Retina (tissue), 1 donor: Measurements from ENCODE around the gene TRPM2.

Experiments used
- DNase-seq: peaks from one replicate; pipeline ENCODE4 v3.0.0-alpha.2; 2016

The TRPM2 gene

GRCh38 chr21:44353191-44353970 is at the start of gene TRPM2:
TSS of gene TRPM2 (plus strand) at chr21:44353621. CDS start at chr21:44353701, 80 bp downstream.
- DNase-seq: no peak

- peak; percentile 70 for DNase-seq
Observed at GRCh38 chr21:44304011-44304616, 49.3 kb upstream of the TRPM2 start.

GRCh38 chr21:44304877-44305293 is 48.5 kb upstream of the TRPM2 start:
- peak; percentile 81 for DNase-seq

GRCh38 chr21:44305691-44306090 is 47.7 kb upstream of the TRPM2 start:
- no peak for DNase-seq

GRCh38 chr21:44306936-44307704 is 46.3 kb upstream of the TRPM2 start:
- DNase-seq: no peak

- DNase-seq: no peak
Observed at GRCh38 chr21:44310628-44311507, 42.6 kb upstream of the TRPM2 start.

- DNase-seq: no peak
Observed at GRCh38 chr21:44312089-44312488, 41.3 kb upstream of the TRPM2 start.

GRCh38 chr21:44312716-44313115 is 40.7 kb upstream of the TRPM2 start:
- DNase-seq: no peak

- DNase-seq: no peak
Observed at GRCh38 chr21:44313451-44313850, 40.0 kb upstream of the TRPM2 start.

GRCh38 chr21:44314128-44314527 is 39.3 kb upstream of the TRPM2 start:
- no peak for DNase-seq

GRCh38 chr21:44314561-44314960 is 38.9 kb upstream of the TRPM2 start:
- no peak for DNase-seq

GRCh38 chr21:44315691-44316203 is 37.7 kb upstream of the TRPM2 start:
- DNase-seq: no peak

- DNase-seq: no peak
Observed at GRCh38 chr21:44316277-44316900, 37.0 kb upstream of the TRPM2 start.

- no peak for DNase-seq
Observed at GRCh38 chr21:44317241-44317782, 36.1 kb upstream of the TRPM2 start.

- DNase-seq: no peak
Observed at GRCh38 chr21:44317871-44318270, 35.5 kb upstream of the TRPM2 start.

GRCh38 chr21:44318489-44319285 is 34.7 kb upstream of the TRPM2 start:
- no peak for DNase-seq

GRCh38 chr21:44319407-44320065 is 33.9 kb upstream of the TRPM2 start:
- no peak for DNase-seq

GRCh38 chr21:44320847-44321246 is 32.6 kb upstream of the TRPM2 start:
- DNase-seq: no peak

GRCh38 chr21:44321846-44322450 is 31.5 kb upstream of the TRPM2 start:
- no peak for DNase-seq
